HG03097 (cell line): ENCODE data around the gene SPATA3.
"Not testable (repeated sequence)": the region's sequence is repeated elsewhere in the genome, so short reads cannot be mapped to it uniquely, and the experiment has no call there.

ENCODE experiments used
- ATAC-seq: cut with Tn5 transposase; IDR thresholded peaks from one replicate; pipeline ENCODE4 v1.9.1; 2021; ENCODE audit not compliant: unreplicated experiment, low FRiP score

The SPATA3 gene

GRCh38 chr2:230967113-230967512, 28.8 kb upstream of the SPATA3 start:
- no peak for ATAC-seq

- not testable (repeated sequence) for ATAC-seq
Observed at GRCh38 chr2:230968314-230968713, 27.6 kb upstream of the SPATA3 start.

- ATAC-seq = no peak
Observed at GRCh38 chr2:230968921-230969658, 26.8 kb upstream of the SPATA3 start.

- no peak for ATAC-seq
Observed at GRCh38 chr2:230969659-230970015, 26.3 kb upstream of the SPATA3 start.

GRCh38 chr2:230972046-230972445, 23.9 kb upstream of the SPATA3 start:
- ATAC-seq = no peak

- ATAC-seq = peak; percentile 86
Observed at GRCh38 chr2:230974096-230974913, 21.6 kb upstream of the SPATA3 start.

GRCh38 chr2:230975927-230976326, 20.0 kb upstream of the SPATA3 start:
- no peak for ATAC-seq

GRCh38 chr2:230976671-230977171, 19.2 kb upstream of the SPATA3 start:
- no peak for ATAC-seq

GRCh38 chr2:230980468-230980867, 15.5 kb upstream of the SPATA3 start:
- ATAC-seq = no peak

GRCh38 chr2:230981704-230982103, 14.2 kb upstream of the SPATA3 start:
- no peak for ATAC-seq

- no peak for ATAC-seq
Observed at GRCh38 chr2:230982126-230982525, 13.8 kb upstream of the SPATA3 start.

- no peak for ATAC-seq
Observed at GRCh38 chr2:230982528-230982927, 13.4 kb upstream of the SPATA3 start.

- no peak for ATAC-seq
Observed at GRCh38 chr2:230983566-230983965, 12.4 kb upstream of the SPATA3 start.

GRCh38 chr2:230984393-230985220, 11.3 kb upstream of the SPATA3 start:
- ATAC-seq = peak; percentile 54

GRCh38 chr2:230985519-230986231, 10.2 kb upstream of the SPATA3 start:
- no peak for ATAC-seq

GRCh38 chr2:230986520-230987136, 9.3 kb upstream of the SPATA3 start:
- ATAC-seq = no peak

GRCh38 chr2:230987137-230988020, 8.5 kb upstream of the SPATA3 start:
- no peak for ATAC-seq

- no peak for ATAC-seq
Observed at GRCh38 chr2:230989731-230990130, 6.2 kb upstream of the SPATA3 start.
